OCI-LY3 (cell line): ENCODE results near the gene GRP.

Source experiments
- H2AFZ ChIP-seq: fragments of 200-600, 300-600 bp; shearing (Covaris generic); 2 replicates; pipeline ENCODE4 v1.6.0; 2014; ENCODE audit warnings: antibody characterized with exemption, low read depth, low read length
- H3K27ac ChIP-seq: fragments of 200-600, 300-600 bp; sonication (generic); 2 replicates; pipeline ENCODE4 v1.5.1; 2014; ENCODE audit warnings: mild to moderate bottlenecking, low read length, moderate library complexity, mixed read lengths
- H3K27me3 ChIP-seq: fragments of 200-600, 300-600 bp; sonication (generic); 2 replicates; pipeline ENCODE4 v1.6.1; 2014; ENCODE audit warnings: low read depth, low read length, mixed read lengths
- H3K36me3 ChIP-seq: fragments of 200-600, 300-600 bp; sonication (generic); replicated peaks from 2 replicates; pipeline ENCODE3; 2014; ENCODE audit warnings: low read depth, low read length, mixed read lengths
- H3K4me1 ChIP-seq: fragments of 300-600, 200-600 bp; sonication (generic); 2 replicates; pipeline ENCODE4 v1.6.1; 2014; ENCODE audit warnings: low read length, mixed read lengths
- H3K4me2 ChIP-seq: fragments of 200-600, 300-600 bp; sonication (generic); 2 replicates; pipeline ENCODE4 v1.6.1; 2014; ENCODE audit warnings: low read length, mixed read lengths
- H3K4me3 ChIP-seq: fragments of 300-600, 200-600 bp; sonication (generic); 2 replicates; pipeline ENCODE4 v1.5.1; 2014; ENCODE audit warnings: antibody characterized with exemption, mild to moderate bottlenecking, low read length, moderate library complexity
- H3K79me2 ChIP-seq: fragments of 300-600, 200-600 bp; shearing (Covaris generic); 2 replicates; pipeline ENCODE4 v1.6.1; 2014; ENCODE audit warnings: mild to moderate bottlenecking, low read length, mixed read lengths
- H3K9ac ChIP-seq: fragments of 300-600, 200-600 bp; shearing (Covaris generic); 2 replicates; pipeline ENCODE4 v1.6.0; 2014; ENCODE audit warnings: mild to moderate bottlenecking, low read length, moderate library complexity
- H3K9me3 ChIP-seq: fragments of 200-600, 300-600 bp; shearing (Covaris generic); 2 replicates; pipeline ENCODE4 v1.6.1; 2014; ENCODE audit warnings: low read length, mixed read lengths; ENCODE audit not compliant: insufficient read depth
- H4K20me1 ChIP-seq: fragments of 200-600, 300-600 bp; sonication (generic); 2 replicates; pipeline ENCODE4 v1.6.1; 2016; ENCODE audit warnings: low read length, mixed read lengths; ENCODE audit not compliant: insufficient read depth
- CTCF ChIP-seq: fragments of 200-600, 300-600 bp; sonication (generic); IDR thresholded peaks from 2 replicates; pipeline ENCODE4 v1.5.1; 2014; ENCODE audit warnings: antibody characterized with exemption, low read length, low read depth
- EZH2phosphoT487 ChIP-seq: fragments of 200-600 bp; shearing (Covaris generic); IDR thresholded peaks from 2 replicates; pipeline ENCODE4 v1.6.1; 2018; ENCODE audit warnings: antibody characterized with exemption, mixed run types, low read depth

The GRP gene

GRCh38 chr18:59182673-59183072 lies 37.3 kb upstream of the GRP start:
- H3K9ac ChIP-seq = no peak overlapping the region
- no peak overlapping the region for H3K4me3 ChIP-seq
- no peaks in the 10 kb centered on the region for H3K36me3 ChIP-seq
- H4K20me1 ChIP-seq = no peaks in the 10 kb centered on the region
- TF ChIP-seq CTCF (no peak), EZH2phosphoT487 (no peak)
- H3K27me3 ChIP-seq = no peaks in the 10 kb centered on the region
- H2AFZ ChIP-seq = no peak overlapping the region
- no peak overlapping the region for H3K27ac ChIP-seq
- no peaks in the 10 kb centered on the region for H3K9me3 ChIP-seq
- H3K4me2 ChIP-seq = no peak overlapping the region
- H3K4me1 ChIP-seq = no peaks in the 10 kb centered on the region
- H3K79me2 ChIP-seq = no peaks in the 10 kb centered on the region

GRCh38 chr18:59189008-59189407 lies 30.9 kb upstream of the GRP start:
- Histone ChIP-seq H3K4me3 (no peak overlapping the region), H3K27me3 (no peaks in the 10 kb centered on the region), H4K20me1 (no peaks in the 10 kb centered on the region), H3K27ac (no peak overlapping the region), H2AFZ (no peak overlapping the region), H3K36me3 (no peaks in the 10 kb centered on the region), H3K4me2 (no peak overlapping the region), H3K9ac (no peak overlapping the region), H3K4me1 (no peaks in the 10 kb centered on the region), H3K9me3 (no peaks in the 10 kb centered on the region), H3K79me2 (no peaks in the 10 kb centered on the region)
- no peak for TF ChIP-seq EZH2phosphoT487
- TF ChIP-seq CTCF = no peak

DNA sequence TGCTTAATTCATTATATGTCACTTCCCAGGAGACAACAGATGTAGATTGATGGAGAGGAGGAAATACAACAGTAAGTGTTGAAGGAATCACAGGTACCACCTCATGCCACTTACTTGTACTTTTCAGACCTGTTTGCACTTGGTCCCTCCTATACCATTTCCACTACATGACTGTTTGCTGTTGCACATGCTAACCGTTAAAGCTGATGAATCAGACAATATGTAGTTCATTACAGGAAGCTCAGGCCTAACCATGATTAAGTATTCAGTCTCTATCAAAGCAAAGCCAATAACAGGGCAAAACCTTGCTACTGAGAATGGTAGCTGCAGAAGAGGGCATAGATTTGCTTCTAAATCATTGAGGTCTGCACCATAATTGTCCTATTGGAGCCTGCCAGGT lies 30.2 kb upstream of the GRP start:
- H3K4me3 ChIP-seq = no peak overlapping the region
- no peaks in the 10 kb centered on the region for H4K20me1 ChIP-seq
- no peaks in the 10 kb centered on the region for H3K36me3 ChIP-seq
- no peaks in the 10 kb centered on the region for H3K79me2 ChIP-seq
- H3K27me3 ChIP-seq = no peaks in the 10 kb centered on the region
- no peak overlapping the region for H3K4me2 ChIP-seq
- no peaks in the 10 kb centered on the region for H3K4me1 ChIP-seq
- no peaks in the 10 kb centered on the region for H3K9me3 ChIP-seq
- no peak overlapping the region for H2AFZ ChIP-seq
- TF ChIP-seq EZH2phosphoT487 (no peak), CTCF (no peak)
- no peak overlapping the region for H3K27ac ChIP-seq
- H3K9ac ChIP-seq = no peak overlapping the region

DNA sequence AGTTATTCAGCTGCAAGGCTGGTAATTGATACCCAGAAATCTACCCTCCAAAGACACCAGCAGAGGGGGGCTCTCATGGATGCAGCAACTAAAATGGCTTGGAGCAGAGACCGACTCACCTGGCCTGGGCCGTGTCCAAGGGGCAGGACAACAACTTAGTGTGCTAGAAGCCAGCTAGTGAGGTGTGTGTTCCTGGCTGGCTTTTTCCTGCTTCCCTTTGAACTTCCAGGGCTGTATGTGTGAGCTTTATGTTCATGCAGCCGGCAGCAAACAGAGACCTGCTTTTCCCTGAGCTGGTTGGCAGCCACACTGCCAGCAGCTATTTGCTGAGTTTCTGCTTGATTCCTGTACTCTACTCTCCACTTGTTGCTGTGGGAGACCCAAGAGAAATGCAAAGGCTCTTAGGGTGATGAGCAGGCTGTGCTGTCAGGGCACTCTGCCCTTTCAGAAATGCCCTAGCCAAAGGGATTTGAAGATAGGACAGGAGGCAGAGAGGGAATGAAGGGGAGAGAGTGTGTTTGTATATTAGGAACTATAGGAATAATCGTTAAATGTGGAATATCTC lies 23.7 kb upstream of the GRP start:
- Histone ChIP-seq H3K36me3 (no peaks in the 10 kb centered on the region), H2AFZ (no peak overlapping the region), H3K4me3 (no peak overlapping the region), H3K9ac (no peak overlapping the region), H4K20me1 (no peaks in the 10 kb centered on the region), H3K4me1 (peaks cover 6% of the 10 kb centered on the region; the same call in 1 of the 2 replicates), H3K27ac (no peak overlapping the region), H3K79me2 (no peaks in the 10 kb centered on the region), H3K27me3 (peaks cover 16% of the 10 kb centered on the region; the same call in 1 of the 2 replicates), H3K9me3 (no peaks in the 10 kb centered on the region), H3K4me2 (no peak overlapping the region)
- TF ChIP-seq EZH2phosphoT487 = no peak
- TF ChIP-seq CTCF = no peak
